Stomach (tissue), 19 donors: Measurements from ENCODE around the gene FCHSD2. TPM values are rescaled to one million over a fixed set of nuclear protein-coding genes. Genes with fewer than 3 reads are reported as not detected.
A peak's percentile ranks its signal among the peaks of the same experiment; 100 is the strongest.

ENCODE experiments used
- DNase-seq, 2 donors: peaks; one replicate each; pipeline versions ENCODE4 v3.0.0 to v3.0.0-alpha.2; 2013 to 2019
- H3K27ac ChIP-seq, 5 donors: fragments of 200-600 bp in 4 of 5; sonication (generic) in 4 of 5; one replicate each; pipeline ENCODE4 v1.5.1; 2013 to 2019; ENCODE audit warnings: mild to moderate bottlenecking in 1 of 5, moderate library complexity in 1 of 5
- H3K27me3 ChIP-seq, 3 donors: fragments of 200-600 bp; sonication (generic); one replicate each; pipeline ENCODE4 v1.5.1; 2017 to 2019; ENCODE audit warnings: mixed run types in 1 of 3
- H3K36me3 ChIP-seq, 4 donors: fragments of 200-600 bp; sonication (generic); 1 replicate in 3 of 4; 2 replicates in 1 of 4; pipeline ENCODE4 v1.5.1; 2016 to 2019
- H3K4me1 ChIP-seq, 4 donors: fragments of 200-600 bp; sonication (generic); one replicate each; pipeline ENCODE4 v1.5.1; 2016 to 2019
- H3K4me3 ChIP-seq, 4 donors: fragments of 200-600 bp; sonication (generic) in 3 of 4; one replicate each; pipeline ENCODE4 v1.5.1; 2016 to 2019; ENCODE audit warnings: mild to moderate bottlenecking in 1 of 4
- H3K9me3 ChIP-seq, 4 donors: fragments of 200-600 bp; sonication (generic); one replicate each; pipeline ENCODE4 v1.5.1; 2016 to 2019
- CTCF ChIP-seq, 7 experiments: fragments of 450-650 bp in 4 of 7; fragments of 200-600 bp in 3 of 7; sonication (generic) in 3 of 7; IDR thresholded peaks; one replicate each; pipeline ENCODE4 v1.5.1; 2016 to 2019; ENCODE audit warnings: antibody characterized with exemption in 7 of 7, control low read depth in 2 of 7, mild to moderate bottlenecking in 1 of 7
- EP300 ChIP-seq: sonication (generic); formaldehyde crosslinking; IDR thresholded peaks from one replicate; pipeline ENCODE4 v1.6.1; 2017; ENCODE audit warnings: antibody characterized with exemption
- POLR2A ChIP-seq, 4 donors: fragments of 450-650 bp; IDR thresholded peaks; one replicate each; pipeline ENCODE4 v1.6.1; 2016; ENCODE audit warnings: antibody characterized with exemption in 4 of 4, control low read depth in 2 of 4, mild to moderate bottlenecking in 1 of 4, moderate library complexity in 1 of 4
- POLR2AphosphoS5 ChIP-seq, 3 donors: sonication (generic); formaldehyde crosslinking; IDR thresholded peaks; one replicate each; pipeline ENCODE4 v1.6.1; 2016; ENCODE audit warnings: antibody characterized with exemption in 3 of 3
- WGBS, 5 donors: extraction: QIAGEN DNeasy Blood & Tissue Kit in 3 of 5; methylation state at CpG; one replicate each; pipeline versions ENCODE4 v1.1.5 to v1.1.7; 2013 to 2018; 5-methylcytosine and 5-hydroxymethylcytosine counted together
- intact Hi-C: fragments of 100-400 bp; cut with DNase I; formaldehyde crosslinking; loops from one replicate; pipeline ENCODE4 v1.15.1; 2023; ENCODE audit warnings: low total_unique reads
- long read RNA-seq, 10 donors: transcript quantifications; one replicate each; lab custom pipeline, GENCODE V29; 2026
- polyA plus RNA-seq, 3 donors: library from polyadenylated mRNA; stranded (reverse); fragments of 200-250 nt; gene quantifications; one replicate each; pipeline ENCODE4 v1.2.3, GENCODE V29; 2013
- total RNA-seq, 5 donors: library from RNA; depleted of rRNA; stranded (reverse); fragments of >200 nt; gene quantifications; one replicate each; pipeline versions ENCODE4 v1.1.0 to v1.2.3, GENCODE V29; 2014 to 2016
- donor health status: healthy with polysubstance abuse.
- donor health status: Bipolar disorder and iron deficiency.
- donor health status: healthy.

The FCHSD2 gene
- 10 to 100 TPM; 11.6 to 64.3 (median 21.8) TPM for total RNA-seq
- polyA plus RNA-seq: 1 to 10 TPM; 5.7 to 9.8 (median 9.6) TPM
- long read RNA-seq, donor 1, partial matches to known transcripts: 0 of 1 reads
- long read RNA-seq, donor 1, other reads (novel, unspliced or antisense): 0 of 1 reads
- long read RNA-seq, donor 2: 0 reads
- long read RNA-seq, donor 3, partial matches to known transcripts: 0 of 1 reads
- long read RNA-seq, donor 3, other reads (novel, unspliced or antisense): 0 of 1 reads
- long read RNA-seq, donor 4: 0 reads
- long read RNA-seq, donor 5, partial matches to known transcripts: 0 of 1 reads
- long read RNA-seq, donor 5, other reads (novel, unspliced or antisense): 0 of 1 reads
- long read RNA-seq, donor 6, partial matches to known transcripts: 5 of 7 reads
- long read RNA-seq, donor 6, other reads (novel, unspliced or antisense): 0 of 7 reads
- long read RNA-seq, donor 7, partial matches to known transcripts: 0 of 1 reads
- long read RNA-seq, donor 7, other reads (novel, unspliced or antisense): 0 of 1 reads
- long read RNA-seq, donor 8, partial matches to known transcripts: 0 of 2 reads
- long read RNA-seq, donor 8, other reads (novel, unspliced or antisense): 0 of 2 reads
- long read RNA-seq, donor 9: 0 reads
- long read RNA-seq, donor 10: 0 reads

GRCh38 chr11:73142128-73142377 is at the start of gene FCHSD2:
TSS of gene FCHSD2 (minus strand) at chr11:73142318. CDS start at chr11:73141877, 441 bp downstream.
- no peaks in the 10 kb centered on the region for H3K27me3 ChIP-seq
- DNase-seq: no peak
- WGBS, 5 donors: 0 to 1% (median 1%) methylated on average over 14 to 28 of the region's 35 CpGs
- intact Hi-C loops: no loop called here
- H3K4me3 ChIP-seq: peak within 1 kb of the TSS; percentile 79 to 97 (median 93)
- no peaks in the 10 kb centered on the region for H3K9me3 ChIP-seq
- peaks cover 0 to 5% (median 0%) of the 10 kb centered on the region in 4 donors for H3K36me3 ChIP-seq
- TF ChIP-seq EP300 (no peak), POLR2AphosphoS5 (IDR thresholded peaks at IDR 0.05) (no peak), CTCF (IDR thresholded peaks at IDR 0.05) (no peak), POLR2A (IDR thresholded peaks at IDR 0.05) (no peak)
- H3K27ac ChIP-seq: peak within 1 kb of the TSS; percentile 94 to 99 (median 97)
- H3K4me1 ChIP-seq: peaks cover 20 to 64% (median 43%) of the 10 kb centered on the region in 4 donors

GRCh38 chr11:73191151-73191550 is 49.0 kb upstream of the FCHSD2 start:
- Histone ChIP-seq H3K27me3 (no peaks in the 10 kb centered on the region), H3K4me3 (no peak overlapping the region), H3K4me1 (peaks cover 0 to 32% (median 4%) of the 10 kb centered on the region in 4 donors), H3K27ac (no peak overlapping the region), H3K36me3 (no peaks in the 10 kb centered on the region), H3K9me3 (no peaks in the 10 kb centered on the region)
- intact Hi-C loops: no loop called here
- WGBS, 5 donors: 67 to 81% (median 70%) methylated on average over 5 to 6 of the region's 6 CpGs
- DNase-seq: no peak
- TF ChIP-seq POLR2AphosphoS5 (IDR thresholded peaks at IDR 0.05): no peak
- no peak for TF ChIP-seq EP300
- no peak for TF ChIP-seq POLR2A (IDR thresholded peaks at IDR 0.05)
- TF ChIP-seq CTCF (IDR thresholded peaks at IDR 0.05): no peak

GRCh38 chr11:73190557-73190885 is 48.4 kb upstream of the FCHSD2 start:
- peaks cover 0 to 5% (median 0%) of the 10 kb centered on the region in 3 donors for H3K27me3 ChIP-seq
- no peaks in the 10 kb centered on the region for H3K9me3 ChIP-seq
- intact Hi-C loops: no loop called here
- H3K27ac ChIP-seq: no peak overlapping the region
- no peak for TF ChIP-seq POLR2AphosphoS5 (IDR thresholded peaks at IDR 0.05)
- no peak for TF ChIP-seq POLR2A (IDR thresholded peaks at IDR 0.05)
- no peak for TF ChIP-seq EP300
- no peak for TF ChIP-seq CTCF (IDR thresholded peaks at IDR 0.05)
- no peak for DNase-seq
- H3K4me3 ChIP-seq: no peak overlapping the region
- H3K4me1 ChIP-seq: peaks cover 0 to 38% (median 4%) of the 10 kb centered on the region in 4 donors
- WGBS, 5 donors: 94 to 99% (median 96%) methylated on average over 3 of the region's 3 CpGs
- no peaks in the 10 kb centered on the region for H3K36me3 ChIP-seq

GRCh38 chr11:73189723-73190556 is 47.8 kb upstream of the FCHSD2 start:
- Histone ChIP-seq H3K4me1 (peaks cover 0 to 44% (median 4%) of the 10 kb centered on the region in 4 donors), H3K9me3 (no peaks in the 10 kb centered on the region), H3K27me3 (peaks cover 0 to 10% (median 0%) of the 10 kb centered on the region in 3 donors), H3K36me3 (no peaks in the 10 kb centered on the region), H3K27ac (no peak overlapping the region), H3K4me3 (no peak overlapping the region)
- TF ChIP-seq POLR2AphosphoS5 (IDR thresholded peaks at IDR 0.05): no peak
- no peak for TF ChIP-seq POLR2A (IDR thresholded peaks at IDR 0.05)
- TF ChIP-seq EP300: no peak
- intact Hi-C loops: no loop called here
- 51 to 72% (median 71%) methylated on average over 5 of the region's 5 CpGs for WGBS, 5 donors
- DNase-seq: peak in 1 of 2 donors; percentile 18
